DMS114 treated with DMSO at 0.1 percent for 48 hours (cell line): ENCODE measurements around the gene DPEP2.
"Not testable (repeated sequence)": the region's sequence is repeated elsewhere in the genome, so short reads cannot be mapped to it uniquely, and the experiment has no call there.

Source experiments
- DNase-seq: peaks from one replicate; lab custom pipeline; 2025; ENCODE audit not compliant: unreplicated experiment; lab: John Stamatoyannopoulos, UW

The DPEP2 gene

GRCh38 chr16:67998779-67999688 is at the start of gene DPEP2:
TSS of gene DPEP2 (minus strand) at chr16:67999484. CDS start at chr16:67993212, 6,272 bp downstream.
- DNase-seq: not testable (repeated sequence)

GRCh38 chr16:68047987-68048386 is 48.7 kb upstream of the DPEP2 start:
- DNase-seq: no peak

GRCh38 chr16:68046106-68046505 is 46.8 kb upstream of the DPEP2 start:
- no peak for DNase-seq

- no peak for DNase-seq
Measured at GRCh38 chr16:68041783-68042182, 42.5 kb upstream of the DPEP2 start.

GRCh38 chr16:68040506-68041288 is 41.4 kb upstream of the DPEP2 start:
- DNase-seq: peak; percentile 44

- DNase-seq: no peak
Measured at GRCh38 chr16:68037841-68038597, 38.7 kb upstream of the DPEP2 start.

- DNase-seq: no peak
Measured at GRCh38 chr16:68035227-68035626, 35.9 kb upstream of the DPEP2 start.

- DNase-seq: no peak
Measured at GRCh38 chr16:68033101-68033500, 33.8 kb upstream of the DPEP2 start.

GRCh38 chr16:68031951-68032350 is 32.7 kb upstream of the DPEP2 start:
- DNase-seq: no peak

GRCh38 chr16:68030108-68030507 is 30.8 kb upstream of the DPEP2 start:
- DNase-seq: not testable (repeated sequence)

GRCh38 chr16:68028996-68029395 is 29.7 kb upstream of the DPEP2 start:
- no peak for DNase-seq

GRCh38 chr16:68022728-68023537 is 23.6 kb upstream of the DPEP2 start, which contains the start of the genes DDX28 and DUS2:
TSS of gene DDX28 (minus strand) at chr16:68023232. CDS start at chr16:68023202, 30 bp downstream.
TSS of gene DUS2 (plus strand) at chr16:68023284. CDS start at chr16:68038024, 14,740 bp downstream.
- DNase-seq: peak; percentile 70

- DNase-seq: no peak
Measured at GRCh38 chr16:68022278-68022727, 23.0 kb upstream of the DPEP2 start.

- DNase-seq: no peak
Measured at GRCh38 chr16:68021490-68021889, 22.2 kb upstream of the DPEP2 start.

GRCh38 chr16:68019167-68019680 is 19.9 kb upstream of the DPEP2 start:
- DNase-seq: no peak

GRCh38 chr16:68015681-68016080 is 16.4 kb upstream of the DPEP2 start, which contains the start of gene DPEP2NB:
TSS of gene DPEP2NB (minus strand) at chr16:68015911. CDS start at chr16:68015770, 141 bp downstream.
- no peak for DNase-seq

GRCh38 chr16:68013440-68013839 is 14.2 kb upstream of the DPEP2 start:
- no peak for DNase-seq

- not testable (repeated sequence) for DNase-seq
Measured at GRCh38 chr16:68009872-68010271, 10.6 kb upstream of the DPEP2 start.

- no peak for DNase-seq
Measured at GRCh38 chr16:68009157-68009735, 10.0 kb upstream of the DPEP2 start.
